Hepatocyte (in vitro differentiated cells): Measurements from ENCODE around the gene RAET1E.

Source experiments
- EZH2 ChIP-seq: fragments of 200-600 bp; sonication (generic); IDR thresholded peaks from 2 replicates; pipeline ENCODE4 v1.6.1; 2016; ENCODE audit warnings: antibody characterized with exemption, mild to moderate bottlenecking, borderline replicate concordance
- TF ChIP-seq, protein P1 (sequence below): fragments of 200-600 bp; sonication (generic); IDR thresholded peaks from 2 replicates; pipeline ENCODE4 v1.5.1; 2016; ENCODE audit warnings: antibody characterized with exemption, mild to moderate bottlenecking; ENCODE audit not compliant: poor library complexity

DNA sequence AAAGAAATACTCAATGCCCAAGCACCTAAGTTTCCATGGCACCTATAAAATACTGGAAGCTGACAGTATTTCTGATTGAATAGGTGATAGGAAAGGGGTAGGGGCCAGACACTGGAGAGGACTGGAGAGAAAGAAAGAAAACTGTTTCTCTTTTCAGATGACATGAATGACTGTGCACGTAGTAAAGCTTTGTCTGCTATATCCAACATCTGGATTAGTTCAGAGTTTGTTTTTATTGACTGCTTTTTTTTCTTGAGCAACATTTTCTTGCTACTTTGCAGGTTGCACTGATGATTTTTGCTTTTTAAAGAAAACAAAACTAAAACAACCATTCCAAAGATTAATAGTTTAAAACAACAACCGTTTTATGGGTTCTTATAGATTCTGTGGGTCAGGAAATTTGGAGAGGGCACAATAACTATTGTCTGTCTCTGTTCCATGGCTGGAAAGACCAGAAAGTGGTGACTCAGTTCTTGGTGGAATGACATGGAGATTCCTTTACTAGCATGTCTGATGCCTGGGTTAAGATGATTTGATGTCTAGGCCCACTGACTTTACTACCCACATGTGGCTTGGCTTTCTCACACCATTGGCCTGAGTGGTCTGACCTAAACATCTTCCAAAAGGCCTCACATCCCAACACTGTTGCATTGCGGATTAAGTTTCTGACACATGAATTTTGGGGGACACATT, 21.5 kb downstream of the RAET1E start:
- TF ChIP-seq, protein P1, sequence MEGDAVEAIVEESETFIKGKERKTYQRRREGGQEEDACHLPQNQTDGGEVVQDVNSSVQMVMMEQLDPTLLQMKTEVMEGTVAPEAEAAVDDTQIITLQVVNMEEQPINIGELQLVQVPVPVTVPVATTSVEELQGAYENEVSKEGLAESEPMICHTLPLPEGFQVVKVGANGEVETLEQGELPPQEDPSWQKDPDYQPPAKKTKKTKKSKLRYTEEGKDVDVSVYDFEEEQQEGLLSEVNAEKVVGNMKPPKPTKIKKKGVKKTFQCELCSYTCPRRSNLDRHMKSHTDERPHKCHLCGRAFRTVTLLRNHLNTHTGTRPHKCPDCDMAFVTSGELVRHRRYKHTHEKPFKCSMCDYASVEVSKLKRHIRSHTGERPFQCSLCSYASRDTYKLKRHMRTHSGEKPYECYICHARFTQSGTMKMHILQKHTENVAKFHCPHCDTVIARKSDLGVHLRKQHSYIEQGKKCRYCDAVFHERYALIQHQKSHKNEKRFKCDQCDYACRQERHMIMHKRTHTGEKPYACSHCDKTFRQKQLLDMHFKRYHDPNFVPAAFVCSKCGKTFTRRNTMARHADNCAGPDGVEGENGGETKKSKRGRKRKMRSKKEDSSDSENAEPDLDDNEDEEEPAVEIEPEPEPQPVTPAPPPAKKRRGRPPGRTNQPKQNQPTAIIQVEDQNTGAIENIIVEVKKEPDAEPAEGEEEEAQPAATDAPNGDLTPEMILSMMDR: no peak
- TF ChIP-seq EZH2: no peak
